DND-41 (cell line): Measurements from ENCODE around the gene GOLGA2.
"Not testable (repeated sequence)": the region's sequence is repeated elsewhere in the genome, so short reads cannot be mapped to it uniquely, and the experiment has no call there.

ENCODE experiments used
- CTCF ChIP-seq: IDR thresholded peaks from 2 replicates; pipeline ENCODE4 v1.5.1; 2012; ENCODE audit warnings: borderline replicate concordance, low read length, moderate library complexity, mild to moderate bottlenecking; ENCODE audit not compliant: poor library complexity, severe bottlenecking; ENCODE audit errors: extremely low read depth
- EZH2 ChIP-seq: IDR thresholded peaks from 3 replicates; pipeline ENCODE4 v1.6.1; 2012; ENCODE audit warnings: borderline replicate concordance, low read depth, mild to moderate bottlenecking, moderate library complexity, low read length, inconsistent platforms; ENCODE audit not compliant: severe bottlenecking

- TF ChIP-seq CTCF, EZH2: not testable (repeated sequence)
These were observed 3.6 kb upstream of the GOLGA2 start for GRCh38 chr9:128279088-128280073.
